Esophagus squamous epithelium (tissue), 4 donors: ENCODE data around the gene DIS3L2.
"Not testable (repeated sequence)": the region's sequence is repeated elsewhere in the genome, so short reads cannot be mapped to it uniquely, and the experiment has no call there.

Source experiments
- POLR2A ChIP-seq, 4 donors: fragments of 450-650 bp; IDR thresholded peaks; one replicate each; pipeline ENCODE4 v1.6.1; 2017; ENCODE audit warnings: antibody characterized with exemption in 4 of 4, mild to moderate bottlenecking in 4 of 4, moderate library complexity in 3 of 4
- TF ChIP-seq, protein P1 (sequence below), 6 experiments: fragments of 450-650 bp in 4 of 6; fragments of 200-600 bp in 2 of 6; sonication (generic) in 2 of 6; IDR thresholded peaks; one replicate each; pipeline ENCODE4 v1.5.1; 2016 to 2019; ENCODE audit warnings: antibody characterized with exemption in 6 of 6, mild to moderate bottlenecking in 4 of 6, moderate library complexity in 4 of 6

DNA sequence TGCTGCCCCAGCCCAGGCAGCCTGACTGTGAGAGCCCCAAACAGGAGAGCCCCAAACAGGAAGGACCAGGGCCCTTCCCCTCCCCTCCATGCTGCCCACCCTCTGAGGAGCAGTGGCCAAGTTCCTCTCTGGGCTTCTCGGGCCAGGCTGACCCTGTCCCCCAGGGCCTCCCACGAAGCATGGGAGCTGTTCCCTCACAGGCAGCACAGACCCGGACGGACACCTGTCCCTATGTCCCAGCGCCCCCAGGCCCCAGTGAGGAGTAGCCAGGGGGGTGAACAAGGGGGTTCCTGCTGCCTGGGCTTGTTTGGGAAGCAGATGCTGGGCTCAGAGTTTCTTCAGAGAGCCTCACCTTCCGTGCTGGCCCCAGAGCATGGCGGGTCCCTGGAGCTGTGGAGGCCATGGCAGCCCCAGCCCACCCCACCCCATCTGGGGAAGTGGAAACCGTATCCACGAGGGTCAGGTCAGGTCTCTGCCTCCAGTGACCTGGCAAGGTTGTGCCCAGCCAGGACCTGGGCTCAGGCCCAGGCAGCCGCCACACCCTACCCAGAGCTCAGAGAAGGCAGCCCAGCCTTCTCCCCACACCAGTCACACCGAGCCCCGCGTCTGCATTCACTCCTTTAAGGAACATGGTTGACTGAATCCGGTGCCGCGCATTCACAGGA lies 376.7 kb downstream of the DIS3L2 start:
- TF ChIP-seq, protein P1, sequence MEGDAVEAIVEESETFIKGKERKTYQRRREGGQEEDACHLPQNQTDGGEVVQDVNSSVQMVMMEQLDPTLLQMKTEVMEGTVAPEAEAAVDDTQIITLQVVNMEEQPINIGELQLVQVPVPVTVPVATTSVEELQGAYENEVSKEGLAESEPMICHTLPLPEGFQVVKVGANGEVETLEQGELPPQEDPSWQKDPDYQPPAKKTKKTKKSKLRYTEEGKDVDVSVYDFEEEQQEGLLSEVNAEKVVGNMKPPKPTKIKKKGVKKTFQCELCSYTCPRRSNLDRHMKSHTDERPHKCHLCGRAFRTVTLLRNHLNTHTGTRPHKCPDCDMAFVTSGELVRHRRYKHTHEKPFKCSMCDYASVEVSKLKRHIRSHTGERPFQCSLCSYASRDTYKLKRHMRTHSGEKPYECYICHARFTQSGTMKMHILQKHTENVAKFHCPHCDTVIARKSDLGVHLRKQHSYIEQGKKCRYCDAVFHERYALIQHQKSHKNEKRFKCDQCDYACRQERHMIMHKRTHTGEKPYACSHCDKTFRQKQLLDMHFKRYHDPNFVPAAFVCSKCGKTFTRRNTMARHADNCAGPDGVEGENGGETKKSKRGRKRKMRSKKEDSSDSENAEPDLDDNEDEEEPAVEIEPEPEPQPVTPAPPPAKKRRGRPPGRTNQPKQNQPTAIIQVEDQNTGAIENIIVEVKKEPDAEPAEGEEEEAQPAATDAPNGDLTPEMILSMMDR (IDR thresholded peaks at IDR 0.05), result not testable (repeated sequence)
- TF ChIP-seq POLR2A (IDR thresholded peaks at IDR 0.05), result not testable (repeated sequence)
